ENCODE data around the gene DAZAP1.
"Not testable (repeated sequence)": the region's sequence is repeated elsewhere in the genome, so short reads cannot be mapped to it uniquely, and the experiment has no call there.

The DAZAP1 gene

GRCh38 chr19:1411255-1412191, 4.1 kb downstream of the DAZAP1 start:
- no peak for DNase-seq

- DNase-seq = no peak
Observed at GRCh38 chr19:1412323-1412923, 5.0 kb downstream of the DAZAP1 start.

- no peak for DNase-seq
Observed at GRCh38 chr19:1412995-1413800, 5.8 kb downstream of the DAZAP1 start.

- DNase-seq = no peak
Observed at GRCh38 chr19:1416014-1416841, 8.8 kb downstream of the DAZAP1 start.

- no peak for DNase-seq
Observed at GRCh38 chr19:1417145-1417544, 9.8 kb downstream of the DAZAP1 start.

GRCh38 chr19:1417681-1418495, 10.5 kb downstream of the DAZAP1 start:
- DNase-seq = no peak

- no peak for DNase-seq
Observed at GRCh38 chr19:1418496-1418775, 11.1 kb downstream of the DAZAP1 start.

- DNase-seq = no peak
Observed at GRCh38 chr19:1418951-1419738, 11.8 kb downstream of the DAZAP1 start.

GRCh38 chr19:1420085-1420484, 12.7 kb downstream of the DAZAP1 start:
- DNase-seq = not testable (repeated sequence)

- no peak for DNase-seq
Observed at GRCh38 chr19:1420590-1420989, 13.2 kb downstream of the DAZAP1 start.

- no peak for DNase-seq
Observed at GRCh38 chr19:1421218-1421957, 14.0 kb downstream of the DAZAP1 start.

- no peak for DNase-seq
Observed at GRCh38 chr19:1421958-1422305, 14.5 kb downstream of the DAZAP1 start.

GRCh38 chr19:1422360-1422759, 15.0 kb downstream of the DAZAP1 start:
- DNase-seq = no peak

- no peak for DNase-seq
Observed at GRCh38 chr19:1422943-1423342, 15.6 kb downstream of the DAZAP1 start.

- no peak for DNase-seq
Observed at GRCh38 chr19:1423436-1424191, 16.2 kb downstream of the DAZAP1 start.

- no peak for DNase-seq
Observed at GRCh38 chr19:1424192-1424955, 17.0 kb downstream of the DAZAP1 start.

GRCh38 chr19:1425102-1425837, 17.9 kb downstream of the DAZAP1 start:
- no peak for DNase-seq

- DNase-seq = no peak
Observed at GRCh38 chr19:1425902-1426301, 18.5 kb downstream of the DAZAP1 start.

Data from COR-L47 (cell line).